ENCODE data around the gene SLC29A3.

Gene SLC29A3

DNA sequence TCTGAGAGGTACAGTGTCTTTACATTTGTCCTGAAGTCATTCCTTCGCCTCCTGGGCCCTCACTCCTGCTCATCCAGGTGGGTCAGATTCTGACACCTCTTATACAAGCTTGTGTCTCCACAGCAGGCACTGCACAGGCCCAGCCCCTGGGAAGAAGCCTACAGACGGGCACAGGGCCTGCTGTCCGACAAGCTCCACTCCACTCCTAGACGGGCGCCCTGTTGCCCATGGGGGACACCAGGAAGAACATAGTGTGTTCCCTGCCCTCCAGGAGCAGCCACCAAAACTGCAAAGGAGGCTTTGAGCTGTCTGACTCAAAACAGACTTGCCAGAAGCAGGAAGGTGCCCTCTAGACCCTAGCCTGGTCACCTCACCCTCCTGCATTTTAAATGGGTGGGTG, 45.6 kb upstream of the SLC29A3 start:
- TF ChIP-seq, protein P1, sequence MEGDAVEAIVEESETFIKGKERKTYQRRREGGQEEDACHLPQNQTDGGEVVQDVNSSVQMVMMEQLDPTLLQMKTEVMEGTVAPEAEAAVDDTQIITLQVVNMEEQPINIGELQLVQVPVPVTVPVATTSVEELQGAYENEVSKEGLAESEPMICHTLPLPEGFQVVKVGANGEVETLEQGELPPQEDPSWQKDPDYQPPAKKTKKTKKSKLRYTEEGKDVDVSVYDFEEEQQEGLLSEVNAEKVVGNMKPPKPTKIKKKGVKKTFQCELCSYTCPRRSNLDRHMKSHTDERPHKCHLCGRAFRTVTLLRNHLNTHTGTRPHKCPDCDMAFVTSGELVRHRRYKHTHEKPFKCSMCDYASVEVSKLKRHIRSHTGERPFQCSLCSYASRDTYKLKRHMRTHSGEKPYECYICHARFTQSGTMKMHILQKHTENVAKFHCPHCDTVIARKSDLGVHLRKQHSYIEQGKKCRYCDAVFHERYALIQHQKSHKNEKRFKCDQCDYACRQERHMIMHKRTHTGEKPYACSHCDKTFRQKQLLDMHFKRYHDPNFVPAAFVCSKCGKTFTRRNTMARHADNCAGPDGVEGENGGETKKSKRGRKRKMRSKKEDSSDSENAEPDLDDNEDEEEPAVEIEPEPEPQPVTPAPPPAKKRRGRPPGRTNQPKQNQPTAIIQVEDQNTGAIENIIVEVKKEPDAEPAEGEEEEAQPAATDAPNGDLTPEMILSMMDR (IDR thresholded peaks at IDR 0.05; ENCODE audit: borderline replicate concordance, insufficient read depth, low read depth, low read length), result no peak
- no peak overlapping the region for H3K4me3 ChIP-seq (ENCODE audit: low read depth, low read length)

DNA sequence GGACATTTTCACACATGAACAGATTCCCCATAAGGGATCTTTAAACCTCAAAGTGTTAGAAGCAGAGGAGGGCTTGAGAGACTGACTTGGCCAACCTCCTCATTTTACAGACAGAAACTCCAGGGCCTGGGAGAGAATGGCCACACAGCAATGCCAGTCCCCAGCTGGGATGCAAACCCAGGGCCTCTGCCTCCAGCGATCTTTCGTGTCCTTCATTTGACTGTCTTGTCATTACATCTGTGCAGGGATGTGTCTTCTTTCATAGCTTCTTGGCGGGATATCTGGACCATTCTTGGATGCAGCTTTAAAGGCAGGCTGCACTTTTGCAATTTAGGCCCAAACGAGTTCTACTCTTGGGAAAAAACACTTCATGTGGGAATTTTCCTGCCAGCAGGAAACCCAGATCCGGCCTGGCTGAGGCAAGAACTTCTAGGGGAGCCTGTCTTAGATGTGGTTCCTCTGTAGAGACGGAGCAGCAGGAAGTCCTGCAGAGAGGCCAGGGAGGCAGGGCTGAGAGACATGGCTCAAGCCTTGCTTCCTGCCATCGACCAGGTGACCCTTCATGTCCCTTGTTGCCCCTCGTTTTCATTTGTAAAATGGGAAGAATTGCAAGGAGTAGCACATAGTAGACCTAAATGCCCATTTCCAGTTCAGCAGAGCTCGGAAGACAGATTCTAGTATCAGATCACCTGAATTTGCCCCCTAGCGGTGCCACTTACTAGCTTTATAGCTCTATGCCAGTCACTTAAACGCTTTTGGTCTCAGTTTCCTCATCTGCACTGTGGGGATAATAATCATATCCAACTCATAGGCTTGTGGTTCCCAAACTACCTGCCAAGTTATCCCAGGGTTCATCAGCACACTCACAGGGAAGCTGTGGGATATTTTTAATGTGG, 43.9 kb upstream of the SLC29A3 start:
- no peak overlapping the region for H3K4me3 ChIP-seq (ENCODE audit: low read depth, low read length)
- TF ChIP-seq, protein P1 (IDR thresholded peaks at IDR 0.05; ENCODE audit: borderline replicate concordance, insufficient read depth, low read depth, low read length), result peak; percentile 19; the same call in 1 of the 2 replicates

DNA sequence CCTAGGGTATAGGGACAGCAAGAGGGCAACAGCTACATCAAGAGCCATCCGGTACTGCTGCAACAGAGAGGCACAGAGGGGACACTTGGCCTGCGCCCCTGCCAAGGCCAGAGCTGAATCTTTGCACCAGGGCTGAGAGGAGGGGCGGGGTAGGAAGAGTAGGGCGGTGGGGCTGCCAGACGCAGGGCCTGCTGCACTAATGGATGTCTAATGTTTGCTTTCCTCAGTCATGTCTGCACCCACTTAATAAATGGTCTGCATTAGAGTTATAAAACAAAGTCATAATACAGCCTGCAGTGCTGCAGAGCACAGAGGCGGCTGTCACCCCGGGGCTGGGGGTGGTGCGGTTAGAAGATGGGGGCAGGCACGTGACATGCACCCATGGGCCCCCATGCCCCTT, 42.2 kb upstream of the SLC29A3 start:
- TF ChIP-seq, protein P1 (IDR thresholded peaks at IDR 0.05; ENCODE audit: borderline replicate concordance, insufficient read depth, low read depth, low read length), result no peak
- H3K4me3 ChIP-seq (ENCODE audit: low read depth, low read length), result no peak overlapping the region

DNA sequence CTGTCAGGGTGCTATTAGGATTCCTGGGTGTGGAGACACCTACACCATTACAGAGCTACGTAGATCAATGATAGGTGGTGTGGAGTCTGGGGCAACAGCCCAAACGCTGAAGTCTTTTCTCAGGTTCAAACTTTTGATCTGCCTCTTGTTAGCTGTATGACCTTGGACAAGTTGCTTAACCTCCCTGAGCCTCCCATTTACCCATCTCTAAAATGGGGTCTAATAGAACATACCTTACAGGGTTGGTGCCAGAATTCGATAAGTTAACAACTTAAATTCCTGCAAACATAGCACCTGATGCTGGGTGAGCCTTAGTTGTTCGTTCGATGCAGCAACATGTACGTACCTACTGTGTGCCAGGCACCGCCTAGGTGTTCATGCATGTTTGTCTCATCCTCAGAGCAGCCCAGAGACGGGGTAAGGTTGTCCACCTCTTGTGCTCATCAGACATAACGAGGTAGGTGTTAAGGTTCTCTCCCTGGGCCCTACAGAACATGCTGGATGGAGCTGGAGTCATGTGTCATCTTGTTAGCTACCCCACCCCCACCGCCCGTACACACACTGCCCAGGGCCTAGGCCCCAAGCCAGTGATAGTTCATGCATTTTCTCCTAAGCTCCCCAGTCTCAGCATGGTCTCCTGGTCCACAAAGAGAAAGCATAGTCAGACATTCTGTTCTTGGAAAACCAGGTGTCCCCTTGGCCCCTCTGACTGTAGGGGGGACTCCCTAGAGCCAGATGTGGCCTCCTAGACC, 41.0 kb upstream of the SLC29A3 start:
- TF ChIP-seq, protein P1 (IDR thresholded peaks at IDR 0.05; ENCODE audit: borderline replicate concordance, insufficient read depth, low read depth, low read length), result no peak
- H3K4me3 ChIP-seq (ENCODE audit: low read depth, low read length), result no peak overlapping the region

DNA sequence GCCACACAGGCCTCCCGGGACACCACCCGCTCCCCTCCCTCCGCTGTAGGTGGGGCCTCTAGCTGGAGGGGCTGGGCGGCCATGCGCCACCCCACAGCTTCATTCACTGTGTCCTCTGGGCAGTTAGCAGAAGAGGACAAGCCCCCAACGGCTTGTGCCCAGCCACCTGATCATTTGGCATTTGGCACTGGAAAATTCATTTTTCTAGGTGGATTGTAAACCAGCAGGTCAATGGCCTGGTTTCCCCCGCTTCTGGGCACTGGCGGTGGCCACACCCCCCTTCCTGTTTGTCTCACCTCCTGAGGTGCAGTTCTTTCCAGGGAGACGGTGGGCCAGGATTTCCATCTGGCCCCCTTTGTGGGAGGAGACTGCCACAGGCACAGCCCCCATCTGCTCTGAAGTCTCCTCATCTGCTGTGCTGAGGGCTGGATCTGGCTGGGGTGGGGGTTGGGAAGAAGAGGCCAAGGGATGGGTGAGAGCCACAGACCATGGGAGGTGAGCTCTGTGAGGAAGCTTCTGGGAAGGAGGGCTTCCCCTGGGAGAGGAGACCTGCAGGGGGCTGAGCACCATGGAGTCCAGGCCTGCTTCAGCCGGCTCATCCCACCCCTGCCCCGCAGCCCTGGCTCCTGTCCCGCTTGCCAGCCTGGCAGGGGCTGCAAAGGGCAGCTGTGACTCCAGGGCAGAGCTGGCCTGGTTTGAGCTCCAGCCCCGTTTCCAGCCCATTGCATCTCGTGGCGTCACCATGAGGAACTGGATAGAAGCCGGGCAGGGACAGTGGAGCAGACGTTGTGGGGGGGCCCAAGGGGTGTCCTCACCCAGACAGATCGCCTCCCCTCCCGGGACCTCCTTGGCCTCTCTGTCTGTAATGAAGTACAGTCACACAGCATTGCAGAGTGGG, 40.1 kb upstream of the SLC29A3 start:
- TF ChIP-seq, protein P1 (IDR thresholded peaks at IDR 0.05; ENCODE audit: borderline replicate concordance, insufficient read depth, low read depth, low read length), result no peak
- H3K4me3 ChIP-seq (ENCODE audit: low read depth, low read length), result no peak overlapping the region

DNA sequence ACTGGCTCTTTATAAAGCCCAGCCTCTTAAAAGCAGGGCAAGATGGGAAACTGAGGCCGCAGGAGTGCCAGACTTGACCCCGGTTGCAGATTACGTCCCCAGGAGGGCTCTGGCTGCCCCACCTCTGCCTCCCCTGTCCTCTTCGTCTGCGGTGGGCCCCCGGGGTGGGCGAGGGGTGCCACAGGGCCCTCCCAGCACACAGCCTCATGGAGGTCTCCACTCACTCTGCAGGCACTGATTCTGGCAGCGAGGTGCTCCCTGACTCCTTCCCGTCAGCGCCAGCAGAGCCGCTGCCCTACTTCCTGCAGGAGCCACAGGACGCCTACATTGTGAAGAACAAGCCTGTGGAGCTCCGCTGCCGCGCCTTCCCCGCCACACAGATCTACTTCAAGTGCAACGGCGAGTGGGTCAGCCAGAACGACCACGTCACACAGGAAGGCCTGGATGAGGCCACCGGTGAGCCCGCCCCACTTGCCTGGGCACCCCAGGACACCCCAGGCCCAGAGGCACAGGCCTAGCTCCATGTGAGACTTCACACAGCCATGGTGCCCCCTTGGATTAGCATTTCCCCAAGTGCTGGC, 39.4 kb upstream of the SLC29A3 start:
- no peak overlapping the region for H3K4me3 ChIP-seq (ENCODE audit: low read depth, low read length)
- TF ChIP-seq, protein P1 (IDR thresholded peaks at IDR 0.05; ENCODE audit: borderline replicate concordance, insufficient read depth, low read depth, low read length), result no peak

Data from GM12875 (cell line).